Stimulated activated CD4-positive, alpha-beta T cell treated with anti-CD3 and anti-CD28 coated beads, Interleukin-2, amount 100 ng/mL, for 48 hours (primary cell): ENCODE results near the gene RAD23A.
A peak's percentile ranks its signal among the peaks of the same experiment; 100 is the strongest.
"Not testable (repeated sequence)": the region's sequence is repeated elsewhere in the genome, so short reads cannot be mapped to it uniquely, and the experiment has no call there.

Experiments
- DNase-seq, 2 donors: peaks; one replicate each; pipeline ENCODE4 v3.0.0-alpha.2; 2020

The RAD23A gene

GRCh38 chr19:12955996-12956395 lies 10.3 kb downstream of the RAD23A start:
- no peak for DNase-seq

GRCh38 chr19:12956446-12957388 lies 11.1 kb downstream of the RAD23A start, which contains the start of gene GADD45GIP1:
TSS of gene GADD45GIP1 (minus strand) at chr19:12957223. CDS start at chr19:12957212, 11 bp downstream.
- peak; percentile 81 to 85 for DNase-seq

GRCh38 chr19:12957389-12957952 lies 11.8 kb downstream of the RAD23A start:
- not testable (repeated sequence) for DNase-seq

DNA sequence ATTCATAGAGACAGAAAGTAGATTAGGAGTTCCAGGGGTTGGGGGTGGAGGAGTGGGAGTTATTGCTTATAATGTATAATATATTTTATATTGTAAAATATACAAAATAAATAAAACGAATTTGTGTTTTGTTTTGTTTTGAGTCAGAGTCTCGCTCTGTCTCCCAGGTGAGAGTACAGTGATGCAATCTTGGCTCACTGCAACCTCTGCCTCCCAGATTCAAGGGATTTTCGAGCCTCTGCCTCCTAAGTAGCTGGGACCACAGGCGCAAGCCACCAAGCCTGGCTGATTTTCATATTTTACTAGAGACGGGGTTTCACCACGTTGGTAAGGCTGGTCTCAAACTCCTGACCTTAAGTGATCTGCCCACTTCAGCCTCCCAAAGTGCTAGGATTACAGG lies 13.8 kb downstream of the RAD23A start:
- DNase-seq: no peak

- peak; percentile 88 to 90 for DNase-seq
Observed at GRCh38 chr19:12965017-12965811, 19.6 kb downstream of the RAD23A start.

GRCh38 chr19:12965812-12966135 lies 20.1 kb downstream of the RAD23A start:
- DNase-seq: no peak

DNA sequence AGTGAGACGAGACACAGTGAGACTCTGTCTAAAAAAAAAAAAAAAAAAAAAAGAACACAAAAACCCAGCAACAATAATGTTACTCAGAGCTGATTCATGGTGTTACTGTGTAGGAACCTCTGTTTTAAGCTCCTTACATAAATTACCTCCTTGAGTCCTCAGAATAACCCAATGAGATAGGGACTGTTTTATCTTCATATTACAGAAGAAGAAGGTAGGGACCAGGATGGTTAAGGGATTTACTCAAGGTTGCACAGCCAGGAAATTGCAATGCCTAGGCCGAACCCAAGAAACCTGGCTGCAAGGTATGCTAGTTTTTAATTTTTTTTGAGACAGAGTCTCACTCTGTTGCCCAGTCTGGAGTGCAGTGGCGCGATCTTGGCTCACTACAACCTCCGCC lies 22.2 kb downstream of the RAD23A start:
- no peak for DNase-seq

DNA sequence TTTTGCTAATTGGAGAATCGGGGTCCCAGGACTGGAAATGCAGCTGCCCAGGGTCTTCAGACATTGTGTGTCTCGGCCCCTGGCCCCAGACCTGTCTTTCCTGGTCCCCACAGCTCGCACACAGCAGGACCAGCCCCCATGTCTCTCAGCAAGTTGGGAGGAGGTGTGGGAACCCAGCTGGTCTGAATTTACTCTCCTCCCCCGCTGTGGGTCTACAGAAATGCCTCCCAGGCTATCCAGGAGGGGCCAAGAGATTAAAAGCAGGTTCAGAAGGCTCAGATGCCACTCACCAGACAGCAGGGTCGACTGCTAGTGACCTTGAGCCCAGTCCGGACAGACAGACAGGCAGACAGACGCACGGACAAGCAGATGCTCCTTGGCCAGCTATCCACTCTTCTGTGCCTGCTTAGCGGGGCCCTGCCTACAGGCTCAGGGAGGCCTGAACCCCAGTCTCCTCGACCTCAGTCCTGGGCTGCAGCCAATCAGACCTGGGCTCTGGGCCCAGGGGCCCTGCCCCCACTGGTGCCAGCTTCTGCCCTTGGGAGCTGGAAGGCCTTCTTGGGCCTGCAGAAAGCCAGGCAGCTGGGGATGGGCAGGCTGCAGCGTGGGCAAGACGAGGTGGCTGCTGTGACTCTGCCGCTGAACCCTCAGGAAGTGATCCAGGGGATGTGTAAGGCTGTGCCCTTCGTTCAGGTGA lies 23.8 kb downstream of the RAD23A start, which contains the start of gene DAND5:
DAND5 (plus strand) TSS at position 285 of the 697 bp plus-strand sequence; CDS start at position 370, 85 bp downstream.
- DNase-seq: no peak

- no peak for DNase-seq
Observed at GRCh38 chr19:12970070-12970820, 24.6 kb downstream of the RAD23A start.

DNA sequence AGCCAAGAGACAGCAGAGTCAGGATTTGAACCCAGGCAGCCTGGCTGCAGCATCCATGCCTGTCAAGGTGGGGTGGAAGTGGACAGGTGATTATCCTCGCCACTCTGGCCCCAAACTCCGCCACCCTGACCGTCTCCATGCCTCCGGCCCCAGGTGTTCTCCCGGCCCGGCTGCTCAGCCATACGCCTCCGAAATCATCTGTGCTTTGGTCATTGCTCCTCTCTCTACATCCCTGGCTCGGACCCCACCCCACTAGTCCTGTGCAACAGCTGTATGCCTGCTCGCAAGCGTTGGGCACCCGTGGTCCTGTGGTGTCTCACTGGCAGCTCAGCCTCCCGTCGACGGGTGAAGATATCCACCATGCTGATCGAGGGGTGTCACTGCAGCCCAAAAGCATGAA lies 27.6 kb downstream of the RAD23A start:
- DNase-seq: no peak

DNA sequence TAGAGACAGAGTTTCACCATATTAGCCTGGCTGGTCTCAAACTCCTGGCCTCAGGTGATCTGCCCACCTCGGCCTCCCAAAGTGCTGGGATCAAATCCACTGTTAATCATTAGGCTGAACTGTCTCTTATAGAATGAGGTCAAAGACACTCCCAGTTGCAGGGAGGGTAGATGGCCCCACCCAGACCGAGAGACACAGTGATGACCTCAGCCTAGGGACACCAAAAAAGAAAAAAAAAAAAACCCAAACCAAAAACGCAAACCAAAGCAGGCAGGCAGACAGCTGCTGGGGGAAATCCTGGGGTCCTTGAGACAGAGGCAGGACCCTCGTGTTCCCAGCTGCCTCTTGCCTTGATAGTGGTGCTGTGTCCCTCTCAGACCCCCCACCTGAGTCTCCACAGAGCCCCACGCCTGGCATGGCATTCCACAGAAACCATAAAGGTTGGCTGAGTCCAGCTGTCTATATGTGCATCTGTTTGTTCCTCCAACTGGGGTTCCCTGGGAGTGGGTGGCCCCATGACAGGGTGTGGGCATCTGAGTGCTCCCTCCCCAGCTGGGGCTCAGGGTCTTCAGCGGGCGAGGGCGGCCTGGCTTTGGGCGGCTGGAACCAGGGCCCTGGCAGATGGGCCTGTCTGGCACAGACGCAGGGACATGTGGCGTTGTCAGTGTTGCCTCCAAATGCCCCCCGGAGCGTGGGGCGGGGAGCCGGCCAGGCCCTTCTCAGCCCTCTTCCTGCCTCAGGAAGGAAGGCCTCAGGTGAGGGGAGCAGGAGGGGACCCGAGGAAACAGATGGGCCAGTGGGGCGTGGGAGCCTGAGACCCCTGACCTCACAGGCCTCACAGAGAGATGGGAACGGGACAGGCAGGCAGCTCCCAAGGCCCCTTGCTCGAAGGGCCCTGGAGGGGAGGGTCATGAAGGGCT lies 28.9 kb downstream of the RAD23A start:
- DNase-seq: no peak

GRCh38 chr19:12975221-12975741 lies 29.6 kb downstream of the RAD23A start:
- DNase-seq: no peak

- not testable (repeated sequence) for DNase-seq
Observed at GRCh38 chr19:12976109-12976508, 30.4 kb downstream of the RAD23A start.

DNA sequence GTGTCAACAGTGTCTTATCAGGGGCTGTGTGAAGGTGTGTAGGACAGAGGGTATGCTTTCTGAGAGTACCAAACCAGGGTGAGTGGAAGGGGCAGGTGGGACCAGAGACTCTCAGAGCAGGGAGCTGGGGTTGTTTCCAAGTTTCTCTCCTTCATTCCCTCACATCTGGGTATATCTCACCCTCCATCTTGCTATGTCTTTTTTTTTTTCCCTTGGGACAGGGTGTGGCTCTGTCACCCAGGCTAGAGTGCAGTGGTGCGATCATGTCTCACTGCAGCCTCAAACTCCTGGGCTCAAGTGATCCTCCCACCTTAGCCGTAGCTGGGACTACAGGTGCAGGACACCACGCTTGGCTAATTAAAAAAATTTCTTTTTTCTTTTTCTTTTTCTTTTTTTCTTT lies 34.3 kb downstream of the RAD23A start:
- DNase-seq: no peak

- DNase-seq: no peak
Observed at GRCh38 chr19:12982648-12983047, 37.0 kb downstream of the RAD23A start.

DNA sequence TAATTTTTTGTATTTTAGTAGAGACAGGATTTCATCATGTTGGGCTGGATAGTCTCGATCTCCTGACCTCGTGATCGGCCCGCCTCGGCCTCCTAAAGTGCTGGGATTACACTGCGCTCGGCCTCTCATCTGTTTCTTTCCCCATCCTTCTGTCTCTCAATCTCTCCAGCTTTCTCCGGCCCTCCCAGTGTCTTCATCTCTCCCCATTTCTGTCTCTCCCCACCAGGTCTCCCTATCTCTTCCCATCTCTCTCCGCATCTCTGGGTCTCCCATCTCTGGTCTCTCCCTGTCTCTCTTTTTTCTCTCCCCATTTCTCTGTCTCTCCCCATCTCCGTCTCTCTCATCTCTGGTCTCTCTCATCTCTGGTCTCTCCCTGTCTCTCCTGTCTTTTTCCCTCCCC lies 37.4 kb downstream of the RAD23A start:
- DNase-seq: no peak

GRCh38 chr19:12983542-12984142 lies 38.0 kb downstream of the RAD23A start:
- peak; percentile 86 to 88 for DNase-seq

GRCh38 chr19:12984143-12984627 lies 38.5 kb downstream of the RAD23A start:
- no peak for DNase-seq

DNA sequence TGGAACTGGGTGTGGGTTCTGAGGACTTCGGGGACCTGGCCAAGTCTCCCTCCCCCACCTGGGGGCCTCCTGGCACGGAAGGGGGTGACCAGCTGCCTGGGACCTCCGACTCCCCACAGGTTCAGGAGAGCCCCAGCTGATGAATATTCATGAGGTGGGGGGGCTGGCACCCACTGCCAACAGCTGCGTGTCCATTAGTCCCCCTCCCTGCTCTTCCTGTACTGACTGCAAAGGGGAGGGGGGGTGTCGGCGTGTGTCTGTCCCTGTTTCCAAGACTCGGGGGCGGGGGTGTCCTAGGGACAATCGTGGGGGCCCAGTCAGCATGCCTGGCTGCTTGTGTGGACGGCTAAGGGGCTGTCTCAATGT lies 39.0 kb downstream of the RAD23A start:
- DNase-seq: no peak
